Posterior vena cava (tissue), 2 donors: ENCODE results near the gene SMIM21. TPM values are rescaled to one million over a fixed set of nuclear protein-coding genes. Genes with fewer than 3 reads are reported as not detected.

Experiments
- DNase-seq: peaks from one replicate; pipeline ENCODE4 v3.0.0-alpha.2; 2020; ENCODE audit warnings: low spot score
- intact Hi-C, 2 donors: fragments of 100-400 bp; cut with DNase I; formaldehyde crosslinking; loops; one replicate each; pipeline versions ENCODE4 v1.14.1 to v1.14.2; 2022 to 2023
- long read RNA-seq, 2 donors: library from polyadenylated mRNA; unstranded; transcript quantifications; one replicate each; pipeline ENCODE4 v2.0.0, GENCODE V29; 2020 to 2021
- total RNA-seq, 2 donors: library from RNA; stranded (reverse); fragmentation: NEBNext Ultra II Directional; extraction: Animal tissue kit (Norgen Biotek cat#: 25700); gene quantifications; one replicate each; pipeline ENCODE4 v1.2.1, GENCODE V29; 2021
- donor health status: DM: yes; HTN: yes; CAD: no.
- donor health status: DM: yes; HTN: yes; CAD: no.

SMIM21 gene
- not detected for total RNA-seq
- long read RNA-seq, donor 1 = 0 reads
- long read RNA-seq, donor 2 = 0 reads

DNA sequence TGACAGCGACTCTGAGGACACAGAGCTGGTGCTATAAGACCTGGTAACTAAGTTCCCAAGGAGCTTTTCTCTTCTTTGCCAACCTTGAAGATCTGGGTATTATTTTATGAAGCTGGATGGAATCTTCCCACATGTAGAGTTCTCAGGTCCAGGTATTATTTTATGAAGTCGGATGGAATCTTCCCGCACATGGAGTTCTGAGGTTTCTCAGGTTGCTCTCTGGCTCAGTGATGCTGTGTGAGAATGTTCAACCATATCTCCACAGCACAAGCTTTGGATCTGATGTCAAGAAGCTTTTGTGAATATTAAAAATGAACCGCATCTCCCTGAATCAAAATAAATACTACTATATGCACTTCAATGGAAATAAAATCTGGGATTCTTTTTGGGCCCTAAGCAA is at the start of gene SMIM21:
SMIM21 (minus strand) TSS at position 101 of the 400 bp plus-strand sequence. CDS start 140 bp downstream, outside the sequence.
- no peak for DNase-seq
- intact Hi-C loops = no loop called here

DNA sequence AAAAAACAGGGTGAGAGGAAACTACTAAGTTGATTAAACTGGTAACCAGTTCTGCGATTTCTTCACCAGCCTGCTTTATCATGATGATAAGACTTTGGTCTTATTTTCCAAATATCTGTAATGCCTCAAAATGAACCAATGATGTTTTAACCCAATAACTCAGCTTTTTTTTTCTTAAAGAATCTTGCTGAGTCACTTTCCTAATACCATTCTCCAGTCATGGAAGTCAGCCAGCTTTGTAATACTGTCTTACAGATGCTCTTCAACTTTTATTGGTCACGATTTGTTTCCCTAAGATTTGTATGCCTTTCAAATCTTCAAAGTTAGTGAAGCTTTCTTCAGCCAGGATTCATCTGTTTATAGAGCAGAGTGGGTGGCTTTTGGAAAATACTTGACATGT is 47.7 kb upstream of the SMIM21 start:
- intact Hi-C loops = no loop called here
- no peak for DNase-seq

DNA sequence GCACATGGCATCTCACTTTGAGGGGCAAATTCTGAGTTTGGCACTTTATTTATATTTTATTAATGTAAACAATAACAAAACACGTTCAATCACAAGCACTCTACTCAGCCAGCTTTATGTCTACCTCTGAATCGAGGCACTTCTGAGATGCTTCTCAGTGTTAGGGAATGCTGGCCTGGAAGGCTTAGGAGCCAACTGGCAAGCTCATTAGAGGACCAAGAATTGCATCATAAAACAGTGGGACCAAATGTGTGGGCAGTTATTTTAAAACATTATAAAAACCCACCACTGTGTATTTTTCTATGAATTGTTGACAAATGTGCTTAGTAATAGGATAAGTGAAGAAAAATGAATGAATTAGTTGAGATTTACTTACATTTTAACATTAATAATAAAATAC is 46.8 kb upstream of the SMIM21 start:
- no peak for DNase-seq
- intact Hi-C loops = no loop called here

DNA sequence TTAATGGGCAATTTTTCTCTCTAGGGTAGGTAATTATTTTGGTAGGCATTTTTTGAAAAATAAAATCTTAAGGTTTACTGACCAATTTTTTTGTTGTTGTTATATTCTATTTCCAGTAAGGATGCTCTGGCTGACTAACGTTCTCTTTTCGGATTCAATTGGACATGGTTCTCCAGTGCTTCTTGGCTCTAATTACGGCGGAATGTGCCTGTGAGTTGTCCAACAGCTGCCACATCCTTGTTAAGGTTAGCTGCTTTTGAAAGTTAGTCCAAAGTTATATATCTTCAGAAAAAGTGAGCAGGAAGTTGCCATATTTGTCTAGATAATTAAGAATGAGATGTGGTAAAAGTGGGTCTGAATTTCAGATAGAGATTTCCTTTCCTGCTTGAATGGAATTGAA is 45.8 kb upstream of the SMIM21 start:
- no peak for DNase-seq
- intact Hi-C loops = no loop called here

GRCh38 chr18:75472906-75473305 is 45.4 kb upstream of the SMIM21 start:
- intact Hi-C loops = no loop called here
- DNase-seq = no peak

DNA sequence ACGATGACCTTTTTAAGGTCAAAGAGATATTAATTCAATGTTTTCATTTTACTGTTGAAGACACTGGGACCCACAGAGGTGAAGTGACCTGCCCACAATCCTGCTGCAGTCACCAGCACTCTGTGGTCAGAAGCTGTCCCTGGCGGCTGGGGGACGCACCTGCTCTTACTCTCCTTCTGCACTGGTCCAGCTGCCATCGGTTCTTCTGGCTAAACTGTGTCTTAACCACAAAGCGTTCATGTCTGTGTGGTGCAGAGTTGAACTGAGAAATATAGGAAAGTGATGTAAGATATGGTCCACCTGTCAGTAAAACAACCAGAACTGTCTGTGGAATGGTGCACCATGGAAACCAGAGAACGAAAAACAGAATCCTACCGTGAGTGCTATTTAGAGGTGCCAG is 44.9 kb upstream of the SMIM21 start:
- intact Hi-C loops = no loop called here

GRCh38 chr18:75471850-75472249 is 44.3 kb upstream of the SMIM21 start:
- intact Hi-C loops = no loop called here
- DNase-seq = no peak

More for the DNA sequence above, 44.9 kb upstream of the SMIM21 start:
- no peak for DNase-seq

DNA sequence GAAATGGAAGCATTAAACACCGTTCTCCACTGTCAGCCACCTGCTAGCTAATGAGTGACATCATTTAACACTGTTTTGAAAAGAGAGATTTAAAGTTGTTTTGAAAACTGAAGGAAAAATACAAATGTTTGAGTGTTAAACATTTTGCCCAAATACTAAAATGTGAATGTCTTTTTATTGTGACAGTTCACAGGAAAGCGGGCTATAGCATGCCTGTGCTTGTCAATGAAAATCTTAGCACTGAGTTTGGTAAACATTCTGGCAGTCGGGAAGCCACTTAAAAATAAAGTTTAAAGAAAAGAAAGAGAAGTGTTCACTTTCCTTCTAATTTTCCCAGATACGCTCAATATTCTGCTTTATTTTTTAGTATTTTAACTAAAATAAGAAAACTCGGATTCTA is 40.3 kb upstream of the SMIM21 start:
- DNase-seq = no peak
- intact Hi-C loops = no loop called here

DNA sequence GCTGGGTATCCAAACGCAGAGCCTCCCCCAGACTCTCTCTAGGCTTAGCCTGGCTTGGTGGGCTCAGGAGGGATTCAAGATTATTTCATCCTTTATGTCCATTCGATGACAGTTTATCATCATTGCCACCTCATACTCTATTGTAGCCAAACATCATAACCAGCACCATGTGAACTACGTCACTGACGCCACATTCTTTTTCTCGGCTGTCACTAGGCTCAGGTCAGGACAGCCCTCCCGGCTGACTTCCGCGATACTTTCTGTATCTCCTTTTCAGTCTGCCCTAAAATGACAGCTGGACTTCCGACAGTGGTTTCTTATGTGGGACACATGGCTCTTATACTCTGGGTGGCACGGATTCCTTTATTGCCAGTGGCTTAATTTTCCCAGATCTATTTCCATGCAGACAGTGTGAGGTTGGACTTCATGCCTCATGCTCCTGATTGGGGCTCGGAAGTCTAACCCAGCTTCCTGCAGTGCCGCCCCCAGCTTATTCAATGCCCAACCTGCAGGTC is 39.8 kb upstream of the SMIM21 start:
- no peak for DNase-seq
- intact Hi-C loops = no loop called here

DNA sequence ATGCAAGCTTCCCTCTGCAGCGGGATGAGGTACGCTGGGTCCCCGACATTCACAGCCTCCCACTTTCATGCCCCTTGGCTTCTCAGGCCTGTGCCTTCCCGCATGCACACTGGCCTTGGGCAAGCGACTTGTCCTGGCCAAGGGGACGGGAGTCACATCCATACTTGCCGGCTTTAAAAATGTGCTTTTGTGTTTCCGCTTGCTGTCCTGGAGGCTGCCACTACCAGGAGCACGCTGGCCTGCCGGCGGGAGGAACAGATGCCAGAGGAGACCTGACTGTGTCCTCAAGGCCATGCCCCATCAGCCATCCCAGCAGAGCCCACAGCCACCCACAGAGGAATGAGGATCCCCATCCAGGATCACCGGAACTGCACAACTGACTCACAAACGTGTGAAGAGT is 36.9 kb upstream of the SMIM21 start:
- intact Hi-C loops = no loop called here
- DNase-seq = no peak

DNA sequence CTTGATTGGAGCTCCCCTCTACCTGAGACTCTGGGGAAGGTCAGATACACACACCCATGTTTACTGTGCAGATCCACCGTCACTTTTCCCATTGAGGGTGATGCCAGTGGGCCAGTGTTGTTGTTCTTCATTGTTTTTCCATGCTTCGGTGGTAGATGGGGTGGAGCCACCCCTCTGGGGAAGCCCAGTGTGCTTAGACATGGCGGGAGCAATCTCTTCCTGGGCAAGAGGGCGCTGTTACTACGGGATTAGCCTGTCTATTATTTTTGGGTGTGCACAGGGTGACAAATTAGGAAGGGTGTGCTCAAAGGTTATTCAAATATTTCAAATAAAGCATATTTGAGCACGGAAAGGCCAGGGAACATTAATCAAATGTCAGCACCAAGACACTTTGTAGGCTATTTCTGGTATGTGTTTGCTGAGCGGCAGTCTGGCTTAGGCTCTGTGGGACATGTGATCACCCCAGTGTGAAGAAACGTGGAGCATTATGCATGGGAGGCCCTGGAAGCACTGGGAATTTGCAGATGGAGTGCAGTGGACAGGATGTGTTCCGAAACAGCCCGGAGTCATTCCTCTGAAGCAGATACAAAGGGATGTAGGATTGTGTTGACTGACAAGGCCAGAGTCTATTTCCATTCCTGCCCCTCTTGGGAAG is 34.8 kb upstream of the SMIM21 start:
- intact Hi-C loops = no loop called here
- no peak for DNase-seq

DNA sequence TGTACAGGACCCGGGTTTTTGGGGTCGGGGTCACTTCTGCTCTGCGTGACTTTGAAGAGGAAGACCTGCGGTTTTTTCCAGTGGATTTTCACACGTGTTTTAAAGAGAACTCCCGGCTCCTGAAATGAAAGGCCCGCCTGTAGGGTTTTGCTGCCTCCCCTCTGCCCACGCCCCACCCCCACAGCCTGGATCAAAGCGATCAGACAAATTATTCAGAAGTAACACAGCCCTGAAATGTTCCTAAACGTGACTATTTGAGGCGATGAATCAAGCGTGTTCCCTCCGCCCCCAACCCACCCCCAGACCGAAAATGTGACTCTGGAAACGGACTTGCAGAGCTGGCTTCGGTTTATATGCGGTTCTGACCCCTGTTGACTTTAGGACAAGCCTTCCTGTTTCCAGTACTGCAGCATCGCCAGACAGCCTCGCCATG is 28.7 kb upstream of the SMIM21 start:
- no peak for DNase-seq
- intact Hi-C loops = loop anchor here in 1 of 2 donors (10.0 kb wide), 1 partner anchor 251 kb away; the partner anchor contains the start of gene PTGR3

- intact Hi-C loops = loop anchor here in 1 of 2 donors (10.0 kb wide), 1 partner anchor 251 kb away; the partner anchor contains the start of gene PTGR3
- DNase-seq = no peak
Observed at GRCh38 chr18:75455249-75456198, 28.0 kb upstream of the SMIM21 start.

DNA sequence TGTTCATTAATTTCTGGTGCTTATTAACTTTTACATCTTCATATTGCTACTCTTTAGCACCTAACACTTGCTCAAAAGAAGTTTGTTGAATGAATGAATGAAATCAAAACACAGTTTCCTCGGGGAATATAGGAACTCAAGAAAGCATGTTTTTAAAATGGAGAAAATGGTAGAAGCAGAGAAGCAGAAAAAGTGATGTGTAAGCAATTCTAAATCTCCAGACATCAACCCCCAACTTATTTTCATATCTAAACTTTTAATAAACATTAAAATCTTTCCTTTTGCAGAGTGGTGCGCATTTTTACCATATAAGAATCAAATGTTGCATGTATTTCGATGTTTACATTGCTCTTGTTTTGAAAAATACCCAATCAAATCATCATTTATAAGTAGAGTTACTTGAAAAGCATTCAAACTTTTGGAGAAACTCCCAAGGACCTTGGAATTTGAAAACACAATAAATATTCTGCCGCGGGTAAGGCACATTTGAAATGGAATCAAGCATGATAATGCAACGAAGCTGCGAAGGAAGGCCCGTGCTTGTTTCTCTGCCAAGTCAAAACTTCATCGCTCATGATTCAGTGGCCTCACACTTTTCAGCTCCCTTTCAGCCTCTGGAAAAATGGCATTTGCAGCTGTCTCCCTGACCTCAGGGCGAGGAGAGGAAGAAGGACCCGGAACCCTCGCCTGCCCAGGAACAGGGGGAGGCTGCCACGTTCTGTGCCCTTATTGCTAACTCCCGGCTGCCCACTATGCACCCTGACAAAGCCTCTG is 26.7 kb upstream of the SMIM21 start:
- intact Hi-C loops = loop anchor here in 1 of 2 donors (10.0 kb wide), 1 partner anchor 249 kb away; the partner anchor contains the start of gene PTGR3
- no peak for DNase-seq

- intact Hi-C loops = loop anchor here in 1 of 2 donors (10.0 kb wide), 1 partner anchor 246 kb away; the partner anchor contains the start of gene PTGR3
- no peak for DNase-seq
Observed at GRCh38 chr18:75450906-75451305, 23.4 kb upstream of the SMIM21 start.

DNA sequence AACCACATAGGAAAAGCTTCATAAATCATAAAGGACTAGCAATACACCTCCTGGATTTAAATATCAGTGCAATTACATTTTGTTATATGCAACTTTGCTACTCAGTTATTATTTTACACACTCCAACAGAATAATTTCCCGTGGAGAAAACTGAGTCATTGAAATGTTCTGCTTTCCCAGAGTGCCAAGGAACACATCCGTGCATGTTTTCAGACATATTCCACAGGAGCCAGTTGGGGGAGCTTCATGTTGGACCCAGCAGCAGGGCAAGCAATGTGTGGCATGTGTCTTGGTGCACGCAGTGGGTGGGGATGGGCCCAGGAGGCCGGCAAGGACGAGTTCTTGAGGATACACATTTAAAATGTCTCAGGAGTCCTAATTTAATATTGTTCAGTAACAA is 14.4 kb upstream of the SMIM21 start:
- intact Hi-C loops = no loop called here

DNA sequence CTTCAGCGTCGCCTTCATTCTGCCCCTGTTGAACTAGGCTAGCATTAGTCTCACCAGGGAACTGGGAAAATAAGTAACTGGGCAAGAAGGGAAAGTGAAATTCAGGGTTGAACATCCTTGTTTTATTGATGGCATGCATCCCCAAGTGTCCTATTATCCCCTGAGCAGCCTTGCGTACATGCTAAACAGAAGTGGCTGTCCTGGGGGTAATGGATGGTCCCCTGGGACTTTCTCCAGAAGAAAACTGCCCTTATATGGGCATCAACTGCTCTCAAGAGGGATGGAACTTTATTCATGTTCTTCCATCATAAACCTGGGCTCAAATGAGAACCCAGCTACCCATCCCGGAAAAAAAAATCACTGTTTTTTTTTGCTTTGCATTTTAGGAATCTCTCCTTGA is 11.8 kb upstream of the SMIM21 start:
- DNase-seq = no peak
- intact Hi-C loops = no loop called here

More for the DNA sequence above, 14.4 kb upstream of the SMIM21 start:
- no peak for DNase-seq

GRCh38 chr18:75438891-75439290 is 11.4 kb upstream of the SMIM21 start:
- intact Hi-C loops = no loop called here
- DNase-seq = no peak

- DNase-seq = no peak
- intact Hi-C loops = no loop called here
Observed at GRCh38 chr18:75437979-75438378, 10.5 kb upstream of the SMIM21 start.
